Measurements from ENCODE around the gene QSOX1.

QSOX1 gene

GRCh38 chr1:180157108-180157507, 2.4 kb downstream of the QSOX1 start:
- Mint-ChIP-seq H3K36me3 (ENCODE audit: low read depth) (no peaks in the 10 kb centered on the region), H3K4me1 (peaks cover 4% of the 10 kb centered on the region), H3K27ac (no peak overlapping the region), H3K4me3 (peak overlapping the region; percentile 42 to 93 (median 89)), H3K27me3 (ENCODE audit: low read depth) (peaks cover 7% of the 10 kb centered on the region), H3K9me3 (no peaks in the 10 kb centered on the region)
- TF ChIP-seq CTCF (IDR thresholded peaks at IDR 0.05; ENCODE audit: unreplicated experiment in 3 of 3): no peak

GRCh38 chr1:180157576-180158057, 2.9 kb downstream of the QSOX1 start:
- Mint-ChIP-seq H3K36me3 (ENCODE audit: low read depth) (no peaks in the 10 kb centered on the region), H3K27me3 (ENCODE audit: low read depth) (peaks cover 7% of the 10 kb centered on the region), H3K4me3 (peak overlapping the region in 1 of 3 experiments; percentile 89)

GRCh38 chr1:180158149-180159147, 3.8 kb downstream of the QSOX1 start:
- Mint-ChIP-seq H3K27ac (no peak overlapping the region), H3K27me3 (ENCODE audit: low read depth) (peaks cover 6% of the 10 kb centered on the region), H3K4me1 (peaks cover 4% of the 10 kb centered on the region), H3K9me3 (no peaks in the 10 kb centered on the region), H3K36me3 (ENCODE audit: low read depth) (no peaks in the 10 kb centered on the region), H3K4me3 (no peak overlapping the region)
- TF ChIP-seq CTCF (IDR thresholded peaks at IDR 0.05; ENCODE audit: unreplicated experiment in 3 of 3): no peak

More at GRCh38 chr1:180157576-180158057, 2.9 kb downstream of the QSOX1 start:
- Mint-ChIP-seq H3K9me3 (no peaks in the 10 kb centered on the region), H3K27ac (no peak overlapping the region), H3K4me1 (peaks cover 4% of the 10 kb centered on the region)
- no peak for TF ChIP-seq CTCF (IDR thresholded peaks at IDR 0.05; ENCODE audit: unreplicated experiment in 3 of 3)

GRCh38 chr1:180160357-180160756, 5.7 kb downstream of the QSOX1 start:
- Mint-ChIP-seq H3K36me3 (ENCODE audit: low read depth) (no peaks in the 10 kb centered on the region), H3K4me1 (peaks cover 4% of the 10 kb centered on the region), H3K9me3 (no peaks in the 10 kb centered on the region), H3K4me3 (no peak overlapping the region), H3K27ac (no peak overlapping the region), H3K27me3 (ENCODE audit: low read depth) (peaks cover 5% of the 10 kb centered on the region)
- no peak for TF ChIP-seq CTCF (IDR thresholded peaks at IDR 0.05; ENCODE audit: unreplicated experiment in 3 of 3)

- no peaks in the 10 kb centered on the region for H3K36me3 Mint-ChIP-seq (ENCODE audit: low read depth)
- H3K9me3 Mint-ChIP-seq: no peaks in the 10 kb centered on the region
- no peak overlapping the region for H3K4me3 Mint-ChIP-seq
- peaks cover 18% of the 10 kb centered on the region for H3K4me1 Mint-ChIP-seq
- H3K27me3 Mint-ChIP-seq (ENCODE audit: low read depth): peaks cover 4% of the 10 kb centered on the region
- no peak overlapping the region for H3K27ac Mint-ChIP-seq
- TF ChIP-seq CTCF (IDR thresholded peaks at IDR 0.05; ENCODE audit: unreplicated experiment in 3 of 3): no peak
Measured at GRCh38 chr1:180163041-180163440, 8.4 kb downstream of the QSOX1 start.
